HepG2 (cell line): ENCODE measurements around the gene SH2B2. TPM values are rescaled to one million over a fixed set of nuclear protein-coding genes. Genes with fewer than 3 reads are reported as not detected.

ENCODE experiments used
- ATAC-seq: fragments of 200-7000 bp; cut with Tn5 transposase; 3 replicates; pipeline ENCODE4 v1.9.1; 2020; ENCODE audit warnings: mild to moderate bottlenecking, moderate library complexity
- BruUV-seq: library from RNA; stranded (reverse); fragments of 400-500 nt; replicated peaks from 2 replicates; lab custom pipeline; 2021; lab: Mats Ljungman, UMichigan
- CTCF ChIA-PET: fragments of 300-600 bp; formaldehyde crosslinking; extraction: SDS; loops from one replicate; lab custom pipeline; 2021; ENCODE audit warnings: low total read pairs, inconsistent platforms, low intra/inter-chr PET ratio; lab: Yijun Ruan, JAX
- POLR2A ChIA-PET: fragments of 350-600 bp; sonication (Branson Sonifier 250); formaldehyde crosslinking; loops from one replicate; lab custom pipeline; 2020; ENCODE audit warnings: antibody characterized with exemption, inconsistent platforms; lab: Yijun Ruan, JAX
- DNase-seq: peaks from one replicate; pipeline ENCODE4 v3.0.0-alpha.2; 2015; ENCODE audit warnings: low spot score
- FAIRE-seq: peaks from 3 replicates; lab custom pipeline; 2011; peaks lifted over from hg19 to GRCh38; lab: Jason Lieb, UNC
- H2AFZ ChIP-seq: one replicate; pipeline ENCODE4 v1.6.1; 2011; ENCODE audit warnings: low read length, inconsistent platforms
- H3K27ac ChIP-seq: fragments of 300-600 bp; 3 replicates; pipeline ENCODE4 v1.8.0; 2011; ENCODE audit warnings: mixed run types, mild to moderate bottlenecking, mixed read lengths, low read length, inconsistent platforms; ENCODE audit not compliant: insufficient read depth; ENCODE audit errors: extremely low read length
- H3K27me3 ChIP-seq, 2 experiments: fragments of 200-600 bp in 1 of 2; 2 replicates in 1 of 2; 3 replicates in 1 of 2; pipeline versions ENCODE4 v1.6.0 to v1.8.0; 2011; ENCODE audit warnings: low read length in 2 of 2, mild to moderate bottlenecking in 2 of 2, moderate library complexity in 2 of 2, inconsistent platforms in 1 of 2; ENCODE audit not compliant: insufficient read depth in 2 of 2, control insufficient read depth in 1 of 2
- H3K36me3 ChIP-seq, 2 experiments: fragments of 200-600 bp in 1 of 2; replicated peaks in 1 of 2; 2 replicates in 1 of 2; 3 replicates in 1 of 2; pipeline versions ENCODE4 v1.5.1 to v1.8.0; 2011; ENCODE audit warnings: low read length in 2 of 2, inconsistent platforms in 1 of 2; ENCODE audit not compliant: insufficient read depth in 2 of 2, control insufficient read depth in 1 of 2
- H3K4me1 ChIP-seq: 2 replicates; pipeline ENCODE4 v1.5.1; 2012; ENCODE audit warnings: low read length, inconsistent platforms; ENCODE audit not compliant: insufficient read depth
- H3K4me2 ChIP-seq: 2 replicates; pipeline ENCODE4 v1.6.0; 2011; ENCODE audit warnings: low read depth, low read length, inconsistent platforms
- H3K4me3 ChIP-seq, 3 experiments: fragments of 200-600 bp in 1 of 3; sonication (generic), shearing (Covaris generic) in 1 of 3; replicated peaks in 1 of 3; 2 replicates each; pipeline ENCODE4 v1.5.1; 2011 to 2016; ENCODE audit warnings: low read length in 3 of 3, inconsistent platforms in 2 of 3, low read depth in 2 of 3, mild to moderate bottlenecking in 2 of 3, control low read depth in 1 of 3, mixed read lengths in 1 of 3; ENCODE audit not compliant: insufficient read depth in 1 of 3
- H3K79me2 ChIP-seq: one replicate; pipeline ENCODE4 v1.6.1; 2011; ENCODE audit warnings: low read length, inconsistent platforms; ENCODE audit not compliant: insufficient read depth
- H3K9ac ChIP-seq: 2 replicates; pipeline ENCODE4 v1.6.0; 2011; ENCODE audit warnings: mild to moderate bottlenecking, low read depth, low read length, inconsistent platforms; ENCODE audit not compliant: insufficient read depth
- H3K9me3 ChIP-seq: 2 replicates; pipeline ENCODE4 v1.5.1; 2012; ENCODE audit warnings: mild to moderate bottlenecking, low read length
- H4K20me1 ChIP-seq: 2 replicates; pipeline ENCODE4 v1.6.0; 2011; ENCODE audit warnings: inconsistent platforms, mild to moderate bottlenecking, low read length, moderate library complexity; ENCODE audit not compliant: insufficient read depth
- BRD4 ChIP-seq: sonication (generic); formaldehyde crosslinking; IDR thresholded peaks from 2 replicates; pipeline ENCODE4 v1.4.0; 2020; ENCODE audit warnings: missing genetic modification reagents
- CERS6 ChIP-seq: sonication (generic); formaldehyde crosslinking; IDR thresholded peaks from 2 replicates; pipeline ENCODE4 v1.5.0; 2020; ENCODE audit warnings: missing genetic modification reagents
- GLI4 ChIP-seq: sonication (generic); formaldehyde crosslinking; IDR thresholded peaks from 2 replicates; pipeline ENCODE4 v1.5.1; 2020; ENCODE audit warnings: missing genetic modification reagents, mild to moderate bottlenecking, moderate library complexity, borderline replicate concordance
- HNF4A ChIP-seq: sonication (generic); formaldehyde crosslinking; IDR thresholded peaks from 2 replicates; pipeline ENCODE4 v1.4.0; 2020; ENCODE audit warnings: missing genetic modification reagents
- HOMEZ ChIP-seq: IDR thresholded peaks from 2 replicates; pipeline ENCODE4 v1.6.1; 2016; ENCODE audit warnings: low read depth
- MYC ChIP-seq: sonication (generic); formaldehyde crosslinking; IDR thresholded peaks from 2 replicates; pipeline ENCODE4 v1.9.0; 2021; ENCODE audit warnings: missing genetic modification reagents, borderline replicate concordance
- NFE2L1 ChIP-seq: sonication (generic); formaldehyde crosslinking; IDR thresholded peaks from 2 replicates; pipeline ENCODE4 v1.4.0; 2020; ENCODE audit warnings: missing genetic modification reagents, mild to moderate bottlenecking, borderline replicate concordance
- THRA ChIP-seq: sonication (generic); formaldehyde crosslinking; IDR thresholded peaks from 2 replicates; pipeline ENCODE4 v1.4.0; 2020; ENCODE audit warnings: missing genetic modification reagents, borderline replicate concordance
- ZBTB14 ChIP-seq: sonication (generic); formaldehyde crosslinking; IDR thresholded peaks from 2 replicates; pipeline ENCODE4 v1.4.0; 2020; ENCODE audit warnings: missing genetic modification reagents
- ZNF367 ChIP-seq: sonication (generic); formaldehyde crosslinking; IDR thresholded peaks from 2 replicates; pipeline ENCODE4 v1.4.0; 2020; ENCODE audit warnings: missing genetic modification reagents, borderline replicate concordance
- ZNF605 ChIP-seq: sonication (generic); formaldehyde crosslinking; IDR thresholded peaks from 2 replicates; pipeline ENCODE4 v1.8.0; 2022; ENCODE audit warnings: mild to moderate bottlenecking, missing genetic modification reagents
- ZNF607 ChIP-seq: sonication (generic); formaldehyde crosslinking; IDR thresholded peaks from 2 replicates; pipeline ENCODE4 v1.5.1; 2020; ENCODE audit warnings: missing genetic modification reagents, mild to moderate bottlenecking, borderline replicate concordance
- ZNF660 ChIP-seq: sonication (generic); formaldehyde crosslinking; IDR thresholded peaks from 2 replicates; pipeline ENCODE4 v1.5.1; 2020; ENCODE audit warnings: mild to moderate bottlenecking, low read depth, missing genetic modification reagents, borderline replicate concordance
- WGBS: methylation state at CpG from one replicate; pipeline ENCODE4 v1.1.6; 2017; ENCODE audit warnings: low lambda C conversion rate; 5-methylcytosine and 5-hydroxymethylcytosine counted together
- in situ Hi-C: cut with HindIII; loops from 2 replicates; pipeline ENCODE4 v1.10.0; 2017; ENCODE audit warnings: low pct_unique_long_range_greater_than_20kb; ENCODE audit not compliant: extremely low pct_ligation_motif_present
- intact Hi-C: fragments of 100-400 bp; cut with micrococcal nuclease; formaldehyde crosslinking; loops from one replicate; pipeline ENCODE4 v1.10.0; 2022; ENCODE audit not compliant: unreplicated experiment
- polyA plus RNA-seq, 8 experiments: library from polyadenylated mRNA; depleted of rRNA in 3 of 8; stranded (reverse) in 7 of 8; unstranded in 1 of 8; fragments of >200 nt; fragmentation: Illumina TruSeq in 4 of 8; extraction: Trizol in 4 of 8; gene quantifications; 2 replicates each; pipeline versions ENCODE4 v1.2.1 to v1.2.3, GENCODE V29; 2011 to 2016; ENCODE audit warnings: low read depth in 4 of 8, missing spikeins in 1 of 8, mixed read lengths in 1 of 8; ENCODE audit not compliant: insufficient read depth in 1 of 8
- total RNA-seq, 5 experiments: library from RNA; depleted of rRNA; stranded (reverse); fragments of >200 nt; fragmentation: Illumina TruSeq; extraction: Trizol; gene quantifications; 2 replicates each; pipeline ENCODE4 v1.2.3, GENCODE V29; 2016; ENCODE audit warnings: low read depth in 1 of 5

SH2B2 gene
- total and polyA plus RNA-seq, 2 of the 13 experiments (the other 11 are each of a cell fraction or from before 2014, with no cell fraction given), result 0.46 to 1.3 TPM

- TF ChIP-seq ZBTB14 (no peak), CERS6 (CRISPR knock-in tag) (no peak), ZNF660 (CRISPR knock-in tag) (no peak), BRD4 (CRISPR knock-in tag) (no peak)
Observed at GRCh38 chr7:102281785-102282184, 4.9 kb upstream of the SH2B2 start (continued).

- H3K9me3 ChIP-seq, result no peaks in the 10 kb centered on the region
- no peak for DNase-seq
- TF ChIP-seq ZNF605, result no peak
- TF ChIP-seq ZNF607, result no peak
- TF ChIP-seq THRA, result no peak
- TF ChIP-seq GLI4 (CRISPR knock-in tag), result no peak
- TF ChIP-seq HNF4A (CRISPR knock-in tag), result no peak
- TF ChIP-seq NFE2L1, result no peak
- TF ChIP-seq MYC (CRISPR knock-in tag), result no peak
- TF ChIP-seq HOMEZ (CRISPR knock-in tag), result no peak
- TF ChIP-seq ZNF367 (CRISPR knock-in tag), result no peak
- ATAC-seq, result no peak
- intact Hi-C loops (no loop called here), in situ Hi-C loops (no loop called here)
- ChIA-PET CTCF (no interaction called here), POLR2A (no interaction called here)
- no peak for FAIRE-seq
- no peak overlapping the region for H3K27ac ChIP-seq
- no peaks in the 10 kb centered on the region for H3K79me2 ChIP-seq
- H3K4me2 ChIP-seq, result no peak overlapping the region
- H2AFZ ChIP-seq, result no peak overlapping the region
- no TSS peak for BruUV-seq
- WGBS, result 81% methylated on average over 23 of the region's 32 CpGs
- H3K27me3 ChIP-seq, result peaks cover 0 to 6% of the 10 kb centered on the region in 2 experiments; a peak in 3 of 5 replicates
- H3K9ac ChIP-seq, result no peak overlapping the region
- H3K4me1 ChIP-seq, result peaks cover 22% of the 10 kb centered on the region
- no peaks in the 10 kb centered on the region for H4K20me1 ChIP-seq
- no peaks in the 10 kb centered on the region for H3K36me3 ChIP-seq
- no peak overlapping the region for H3K4me3 ChIP-seq
Observed at GRCh38 chr7:102282465-102283362, 4.0 kb upstream of the SH2B2 start.
